Fibroblast of pulmonary artery (primary cell): ENCODE measurements around the gene BAIAP2.

Experiments used
- DNase-seq: peaks from one replicate; pipeline ENCODE4 v3.0.0-alpha.2; 2010; ENCODE audit warnings: low read depth
- H3K4me3 ChIP-seq: replicated peaks from 2 replicates; pipeline ENCODE4 v1.5.1; 2011; ENCODE audit warnings: low read depth, mild to moderate bottlenecking, control low read depth, low read length, moderate library complexity
- CTCF ChIP-seq: IDR thresholded peaks from 2 replicates; pipeline ENCODE4 v1.5.1; 2011; ENCODE audit warnings: mild to moderate bottlenecking, control low read depth, low read length, inconsistent platforms; ENCODE audit errors: missing control alignments

Gene BAIAP2

GRCh38 chr17:81120149-81120484 lies 85.2 kb downstream of the BAIAP2 start:
- H3K4me3 ChIP-seq = no peak overlapping the region
- TF ChIP-seq CTCF = no peak
- no peak for DNase-seq

GRCh38 chr17:81120695-81121621 lies 86.0 kb downstream of the BAIAP2 start:
- H3K4me3 ChIP-seq = no peak overlapping the region
- TF ChIP-seq CTCF = no peak
- no peak for DNase-seq

- no peak for TF ChIP-seq CTCF
- no peak for DNase-seq
- no peak overlapping the region for H3K4me3 ChIP-seq
Observed at GRCh38 chr17:81121841-81122733, 87.1 kb downstream of the BAIAP2 start.

- H3K4me3 ChIP-seq = no peak overlapping the region
- no peak for TF ChIP-seq CTCF
- no peak for DNase-seq
Observed at GRCh38 chr17:81123052-81124048, 88.4 kb downstream of the BAIAP2 start.

- no peak for TF ChIP-seq CTCF
- H3K4me3 ChIP-seq = no peak overlapping the region
- no peak for DNase-seq
Observed at GRCh38 chr17:81124377-81124776, 89.4 kb downstream of the BAIAP2 start.

- no peak overlapping the region for H3K4me3 ChIP-seq
- no peak for TF ChIP-seq CTCF
- no peak for DNase-seq
Observed at GRCh38 chr17:81125573-81126081, 90.7 kb downstream of the BAIAP2 start.
